RWPE2 (cell line): Measurements from ENCODE around the gene MTRF1L.

ENCODE experiments used
- ATAC-seq: fragments of 200-7000 bp; cut with Tn5 transposase; 3 replicates; pipeline ENCODE4 v1.9.1; 2021; ENCODE audit warnings: low read depth
- DNase-seq: peaks from one replicate; pipeline ENCODE4 v3.0.0-alpha.2; 2020; ENCODE audit warnings: low spot score
- H3K27ac ChIP-seq: fragments of 450-650 bp; 2 replicates; pipeline ENCODE4 v1.5.1; 2017; ENCODE audit warnings: mild to moderate bottlenecking; ENCODE audit not compliant: poor library complexity, severe bottlenecking
- H3K27me3 ChIP-seq: fragments of 250-450 bp; sonication (Bioruptor Pico); 2 replicates; pipeline ENCODE4 v1.5.1; 2021; ENCODE audit warnings: mild to moderate bottlenecking, moderate library complexity; ENCODE audit not compliant: insufficient read depth, poor library complexity, severe bottlenecking
- H3K36me3 ChIP-seq: fragments of 250-450 bp; sonication (Bioruptor Pico); 2 replicates; pipeline ENCODE4 v1.5.1; 2020; ENCODE audit warnings: low read depth, mild to moderate bottlenecking, moderate library complexity
- H3K4me1 ChIP-seq: fragments of 250-450 bp; sonication (Bioruptor Pico); 2 replicates; pipeline ENCODE4 v1.5.1; 2021; ENCODE audit warnings: mild to moderate bottlenecking, moderate library complexity; ENCODE audit not compliant: insufficient read depth, poor library complexity, severe bottlenecking
- H3K4me3 ChIP-seq: fragments of 250-450 bp; sonication (Bioruptor Pico); 2 replicates; pipeline ENCODE4 v1.5.1; 2021; ENCODE audit warnings: mild to moderate bottlenecking, moderate library complexity; ENCODE audit not compliant: severe bottlenecking
- H3K9me3 ChIP-seq: fragments of 250-450 bp; sonication (Bioruptor Pico); 2 replicates; pipeline ENCODE4 v1.5.1; 2021; ENCODE audit warnings: mild to moderate bottlenecking, moderate library complexity; ENCODE audit not compliant: severe bottlenecking
- TF ChIP-seq, protein P1 (sequence below): fragments of 450-650 bp; IDR thresholded peaks from one replicate; pipeline ENCODE4 v1.5.1; 2017; ENCODE audit warnings: mild to moderate bottlenecking, moderate library complexity; ENCODE audit not compliant: poor library complexity, severe bottlenecking

The MTRF1L gene

GRCh38 chr6:153044295-153044694, 41.8 kb upstream of the MTRF1L start:
- Histone ChIP-seq H3K4me3 (no peak overlapping the region), H3K27me3 (no peaks in the 10 kb centered on the region), H3K4me1 (peaks cover 18% of the 10 kb centered on the region), H3K27ac (no peak overlapping the region), H3K9me3 (no peaks in the 10 kb centered on the region), H3K36me3 (peaks cover 9% of the 10 kb centered on the region; the same call in 1 of the 2 replicates)
- TF ChIP-seq, protein P1, sequence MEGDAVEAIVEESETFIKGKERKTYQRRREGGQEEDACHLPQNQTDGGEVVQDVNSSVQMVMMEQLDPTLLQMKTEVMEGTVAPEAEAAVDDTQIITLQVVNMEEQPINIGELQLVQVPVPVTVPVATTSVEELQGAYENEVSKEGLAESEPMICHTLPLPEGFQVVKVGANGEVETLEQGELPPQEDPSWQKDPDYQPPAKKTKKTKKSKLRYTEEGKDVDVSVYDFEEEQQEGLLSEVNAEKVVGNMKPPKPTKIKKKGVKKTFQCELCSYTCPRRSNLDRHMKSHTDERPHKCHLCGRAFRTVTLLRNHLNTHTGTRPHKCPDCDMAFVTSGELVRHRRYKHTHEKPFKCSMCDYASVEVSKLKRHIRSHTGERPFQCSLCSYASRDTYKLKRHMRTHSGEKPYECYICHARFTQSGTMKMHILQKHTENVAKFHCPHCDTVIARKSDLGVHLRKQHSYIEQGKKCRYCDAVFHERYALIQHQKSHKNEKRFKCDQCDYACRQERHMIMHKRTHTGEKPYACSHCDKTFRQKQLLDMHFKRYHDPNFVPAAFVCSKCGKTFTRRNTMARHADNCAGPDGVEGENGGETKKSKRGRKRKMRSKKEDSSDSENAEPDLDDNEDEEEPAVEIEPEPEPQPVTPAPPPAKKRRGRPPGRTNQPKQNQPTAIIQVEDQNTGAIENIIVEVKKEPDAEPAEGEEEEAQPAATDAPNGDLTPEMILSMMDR, result no peak
- ATAC-seq (no peak), DNase-seq (no peak)

DNA sequence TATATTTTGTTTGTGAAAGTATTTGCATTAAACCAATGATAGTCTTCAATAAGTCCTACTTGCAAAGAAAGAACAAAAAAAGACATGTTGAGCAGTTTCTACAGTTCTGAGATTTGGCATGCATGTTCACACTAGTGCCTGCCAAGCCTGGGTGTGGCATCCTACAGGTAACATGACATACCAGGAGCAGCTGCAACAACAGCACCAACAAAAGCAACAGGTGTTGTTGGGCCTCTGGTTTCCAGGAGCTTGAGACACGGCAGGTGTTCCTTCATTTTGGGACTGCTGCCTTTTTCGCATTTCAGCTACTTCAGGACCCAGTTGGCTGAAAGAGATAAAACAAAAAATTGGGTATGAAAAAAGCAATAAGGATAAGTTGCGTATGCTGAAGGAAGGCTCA, 41.2 kb upstream of the MTRF1L start:
- Histone ChIP-seq H3K36me3 (peaks cover 9% of the 10 kb centered on the region; the same call in 1 of the 2 replicates), H3K4me3 (no peak overlapping the region), H3K9me3 (no peaks in the 10 kb centered on the region), H3K27ac (no peak overlapping the region), H3K4me1 (peaks cover 13% of the 10 kb centered on the region), H3K27me3 (no peaks in the 10 kb centered on the region)
- DNase-seq (no peak), ATAC-seq (no peak)
- TF ChIP-seq, protein P1, result no peak

DNA sequence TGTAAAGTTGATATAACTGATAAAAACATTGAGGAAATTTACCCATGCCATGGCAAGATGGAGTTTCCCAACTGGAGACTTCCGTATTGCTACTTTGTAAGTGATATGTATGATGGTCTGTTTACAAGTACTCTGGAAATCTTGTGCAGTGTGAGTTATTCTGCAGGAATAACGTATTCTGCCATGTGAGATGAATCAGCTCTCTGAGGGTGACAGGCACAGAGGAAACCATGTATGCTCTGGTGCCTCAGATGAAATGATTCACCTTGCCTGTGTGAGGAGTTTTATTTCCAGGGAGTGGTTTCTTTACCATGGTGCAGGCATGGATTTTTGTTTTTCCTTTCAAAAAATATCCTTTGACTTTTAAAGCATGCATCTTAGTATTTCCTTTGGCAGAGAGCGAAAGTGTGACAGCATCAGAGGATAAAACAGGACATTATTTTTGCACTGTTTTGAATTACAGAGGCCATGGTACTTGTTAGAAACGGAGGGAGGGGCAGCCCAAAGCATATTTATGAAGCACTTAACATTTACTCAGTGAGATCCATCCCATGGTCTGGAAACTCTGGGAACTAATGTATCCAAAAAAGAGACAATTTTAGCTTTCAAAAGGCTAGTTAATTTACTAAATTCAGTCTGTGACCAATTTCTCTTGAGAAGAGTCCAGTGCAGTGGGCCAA, 36.0 kb upstream of the MTRF1L start:
- H3K4me3 ChIP-seq, result no peak overlapping the region
- H3K4me1 ChIP-seq, result no peaks in the 10 kb centered on the region
- TF ChIP-seq, protein P1, result no peak
- H3K36me3 ChIP-seq, result peaks cover 9% of the 10 kb centered on the region; the same call in 1 of the 2 replicates
- no peaks in the 10 kb centered on the region for H3K9me3 ChIP-seq
- H3K27ac ChIP-seq, result no peak overlapping the region
- ATAC-seq, result peak; percentile 58; the same call in 2 of the 3 replicates
- no peaks in the 10 kb centered on the region for H3K27me3 ChIP-seq
- DNase-seq, result no peak

DNA sequence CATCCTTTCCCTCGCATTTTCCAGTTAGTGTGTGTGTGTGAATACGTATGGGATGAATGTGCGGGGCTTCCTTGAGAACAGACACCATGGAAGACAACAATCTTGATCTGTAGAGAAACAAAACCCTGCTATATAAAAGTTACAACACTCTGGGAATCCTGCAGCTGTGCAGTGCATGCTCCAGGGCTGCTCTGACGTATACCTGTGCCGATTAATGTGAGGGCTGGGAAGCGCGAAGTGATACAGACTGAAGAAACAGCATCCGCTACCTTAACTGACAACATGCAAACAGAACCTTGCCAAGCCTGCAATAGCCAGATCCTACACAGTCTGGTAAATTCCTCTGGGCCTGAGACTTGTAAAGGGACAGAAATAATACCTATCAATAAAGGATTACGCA, 31.6 kb upstream of the MTRF1L start:
- no peak for DNase-seq
- Histone ChIP-seq H3K4me1 (peaks cover 16% of the 10 kb centered on the region), H3K9me3 (no peaks in the 10 kb centered on the region), H3K4me3 (no peak overlapping the region), H3K36me3 (no peaks in the 10 kb centered on the region), H3K27ac (no peak overlapping the region), H3K27me3 (no peaks in the 10 kb centered on the region)
- TF ChIP-seq, protein P1, result no peak
- no peak for ATAC-seq

- H3K27me3 ChIP-seq, result no peaks in the 10 kb centered on the region
- ATAC-seq, result peak; percentile 30; the same call in 2 of the 3 replicates
- no peaks in the 10 kb centered on the region for H3K36me3 ChIP-seq
- no peaks in the 10 kb centered on the region for H3K9me3 ChIP-seq
- no peak for DNase-seq
- H3K27ac ChIP-seq, result peak overlapping the region; percentile 88
- TF ChIP-seq, protein P1, result peak; percentile 77
- no peak overlapping the region for H3K4me3 ChIP-seq
- peaks cover 16% of the 10 kb centered on the region for H3K4me1 ChIP-seq
Measured at GRCh38 chr6:153032255-153032882, 29.9 kb upstream of the MTRF1L start.
